Measurements from ENCODE around the gene CSNK1G1.

DNA sequence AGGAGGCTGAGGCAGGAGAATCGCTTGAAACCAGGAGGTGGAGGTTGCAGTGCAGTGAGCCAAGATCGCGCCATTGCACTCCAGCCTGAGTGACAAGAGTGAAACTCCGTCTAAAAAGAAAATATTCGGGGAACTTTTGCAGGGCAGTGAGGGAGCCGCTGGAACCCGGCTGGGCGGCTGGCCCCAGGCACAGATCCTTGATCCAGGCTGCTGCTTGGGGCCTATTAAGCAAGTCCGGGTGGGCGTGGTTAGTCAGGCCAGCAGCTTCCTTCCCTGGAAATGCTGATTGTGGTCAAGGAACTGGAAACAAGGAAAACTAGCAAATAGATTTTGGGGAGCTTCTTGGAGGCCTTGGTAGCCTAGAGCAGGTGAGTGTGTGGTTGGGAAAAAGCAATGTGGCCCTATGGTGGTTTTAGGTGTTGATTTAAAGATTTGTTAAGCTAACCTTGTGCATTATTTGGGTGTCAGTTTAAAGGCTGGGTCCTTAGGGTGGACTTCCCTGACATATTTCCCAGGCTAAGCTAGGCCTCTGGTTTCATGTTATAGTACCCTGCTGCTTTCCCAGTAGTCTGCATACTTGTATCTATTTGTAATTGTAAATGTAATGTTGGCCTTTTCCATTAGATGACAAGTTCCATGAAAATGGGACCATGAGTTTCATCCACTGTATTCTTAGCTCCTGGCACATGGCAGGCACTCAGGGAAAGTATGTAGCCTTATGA is 222.2 kb downstream of the CSNK1G1 start:
- TF ChIP-seq, protein P1, sequence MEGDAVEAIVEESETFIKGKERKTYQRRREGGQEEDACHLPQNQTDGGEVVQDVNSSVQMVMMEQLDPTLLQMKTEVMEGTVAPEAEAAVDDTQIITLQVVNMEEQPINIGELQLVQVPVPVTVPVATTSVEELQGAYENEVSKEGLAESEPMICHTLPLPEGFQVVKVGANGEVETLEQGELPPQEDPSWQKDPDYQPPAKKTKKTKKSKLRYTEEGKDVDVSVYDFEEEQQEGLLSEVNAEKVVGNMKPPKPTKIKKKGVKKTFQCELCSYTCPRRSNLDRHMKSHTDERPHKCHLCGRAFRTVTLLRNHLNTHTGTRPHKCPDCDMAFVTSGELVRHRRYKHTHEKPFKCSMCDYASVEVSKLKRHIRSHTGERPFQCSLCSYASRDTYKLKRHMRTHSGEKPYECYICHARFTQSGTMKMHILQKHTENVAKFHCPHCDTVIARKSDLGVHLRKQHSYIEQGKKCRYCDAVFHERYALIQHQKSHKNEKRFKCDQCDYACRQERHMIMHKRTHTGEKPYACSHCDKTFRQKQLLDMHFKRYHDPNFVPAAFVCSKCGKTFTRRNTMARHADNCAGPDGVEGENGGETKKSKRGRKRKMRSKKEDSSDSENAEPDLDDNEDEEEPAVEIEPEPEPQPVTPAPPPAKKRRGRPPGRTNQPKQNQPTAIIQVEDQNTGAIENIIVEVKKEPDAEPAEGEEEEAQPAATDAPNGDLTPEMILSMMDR (IDR thresholded peaks at IDR 0.05; ENCODE audit: poor library complexity, severe bottlenecking), result no peak
- TF ChIP-seq, protein P2, sequence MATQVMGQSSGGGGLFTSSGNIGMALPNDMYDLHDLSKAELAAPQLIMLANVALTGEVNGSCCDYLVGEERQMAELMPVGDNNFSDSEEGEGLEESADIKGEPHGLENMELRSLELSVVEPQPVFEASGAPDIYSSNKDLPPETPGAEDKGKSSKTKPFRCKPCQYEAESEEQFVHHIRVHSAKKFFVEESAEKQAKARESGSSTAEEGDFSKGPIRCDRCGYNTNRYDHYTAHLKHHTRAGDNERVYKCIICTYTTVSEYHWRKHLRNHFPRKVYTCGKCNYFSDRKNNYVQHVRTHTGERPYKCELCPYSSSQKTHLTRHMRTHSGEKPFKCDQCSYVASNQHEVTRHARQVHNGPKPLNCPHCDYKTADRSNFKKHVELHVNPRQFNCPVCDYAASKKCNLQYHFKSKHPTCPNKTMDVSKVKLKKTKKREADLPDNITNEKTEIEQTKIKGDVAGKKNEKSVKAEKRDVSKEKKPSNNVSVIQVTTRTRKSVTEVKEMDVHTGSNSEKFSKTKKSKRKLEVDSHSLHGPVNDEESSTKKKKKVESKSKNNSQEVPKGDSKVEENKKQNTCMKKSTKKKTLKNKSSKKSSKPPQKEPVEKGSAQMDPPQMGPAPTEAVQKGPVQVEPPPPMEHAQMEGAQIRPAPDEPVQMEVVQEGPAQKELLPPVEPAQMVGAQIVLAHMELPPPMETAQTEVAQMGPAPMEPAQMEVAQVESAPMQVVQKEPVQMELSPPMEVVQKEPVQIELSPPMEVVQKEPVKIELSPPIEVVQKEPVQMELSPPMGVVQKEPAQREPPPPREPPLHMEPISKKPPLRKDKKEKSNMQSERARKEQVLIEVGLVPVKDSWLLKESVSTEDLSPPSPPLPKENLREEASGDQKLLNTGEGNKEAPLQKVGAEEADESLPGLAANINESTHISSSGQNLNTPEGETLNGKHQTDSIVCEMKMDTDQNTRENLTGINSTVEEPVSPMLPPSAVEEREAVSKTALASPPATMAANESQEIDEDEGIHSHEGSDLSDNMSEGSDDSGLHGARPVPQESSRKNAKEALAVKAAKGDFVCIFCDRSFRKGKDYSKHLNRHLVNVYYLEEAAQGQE (IDR thresholded peaks at IDR 0.05; ENCODE audit: borderline replicate concordance), result no peak
- no peak for TF ChIP-seq POLR2AphosphoS5 (IDR thresholded peaks at IDR 0.05)
- no peak for TF ChIP-seq EP300 (conservative IDR thresholded peaks at IDR 0.05; ENCODE audit: poor library complexity, severe bottlenecking)
- no peak for TF ChIP-seq TAF1 (IDR thresholded peaks at IDR 0.05; ENCODE audit: low read depth)
